Left hindlimb (tissue), 1 donor: ENCODE measurements around the gene FCRL3.
"Not testable (repeated sequence)": the region's sequence is repeated elsewhere in the genome, so short reads cannot be mapped to it uniquely, and the experiment has no call there.

Experiments used
- DNase-seq: peaks from one replicate; pipeline ENCODE4 v3.0.0-alpha.2; 2018

The FCRL3 gene, protein sequence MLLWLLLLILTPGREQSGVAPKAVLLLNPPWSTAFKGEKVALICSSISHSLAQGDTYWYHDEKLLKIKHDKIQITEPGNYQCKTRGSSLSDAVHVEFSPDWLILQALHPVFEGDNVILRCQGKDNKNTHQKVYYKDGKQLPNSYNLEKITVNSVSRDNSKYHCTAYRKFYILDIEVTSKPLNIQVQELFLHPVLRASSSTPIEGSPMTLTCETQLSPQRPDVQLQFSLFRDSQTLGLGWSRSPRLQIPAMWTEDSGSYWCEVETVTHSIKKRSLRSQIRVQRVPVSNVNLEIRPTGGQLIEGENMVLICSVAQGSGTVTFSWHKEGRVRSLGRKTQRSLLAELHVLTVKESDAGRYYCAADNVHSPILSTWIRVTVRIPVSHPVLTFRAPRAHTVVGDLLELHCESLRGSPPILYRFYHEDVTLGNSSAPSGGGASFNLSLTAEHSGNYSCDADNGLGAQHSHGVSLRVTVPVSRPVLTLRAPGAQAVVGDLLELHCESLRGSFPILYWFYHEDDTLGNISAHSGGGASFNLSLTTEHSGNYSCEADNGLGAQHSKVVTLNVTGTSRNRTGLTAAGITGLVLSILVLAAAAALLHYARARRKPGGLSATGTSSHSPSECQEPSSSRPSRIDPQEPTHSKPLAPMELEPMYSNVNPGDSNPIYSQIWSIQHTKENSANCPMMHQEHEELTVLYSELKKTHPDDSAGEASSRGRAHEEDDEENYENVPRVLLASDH

DNA sequence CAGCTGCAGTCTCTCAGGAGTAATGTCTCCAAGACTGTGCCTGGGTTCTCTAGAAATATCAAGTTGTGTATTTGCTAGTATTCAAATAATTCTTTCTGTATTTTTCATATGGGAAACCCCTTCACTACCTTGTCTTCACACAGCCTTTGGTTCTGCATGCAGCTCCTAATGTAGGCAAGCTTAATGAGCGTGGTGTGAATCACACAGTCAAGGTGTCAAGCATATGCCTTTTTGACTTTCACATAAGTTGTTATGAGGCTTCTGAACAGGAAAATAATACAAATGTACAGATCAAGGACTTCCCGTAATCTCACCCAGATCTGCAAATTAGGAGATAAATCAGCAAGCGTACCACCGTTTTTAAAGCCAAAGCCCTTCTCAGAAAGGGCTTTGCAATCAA lies at the start of gene FCRL3:
TSS of gene FCRL3 (minus strand) at position 38 of the 400 bp plus-strand sequence. CDS start 280 bp downstream, outside the sequence.
- DNase-seq: no peak

DNA sequence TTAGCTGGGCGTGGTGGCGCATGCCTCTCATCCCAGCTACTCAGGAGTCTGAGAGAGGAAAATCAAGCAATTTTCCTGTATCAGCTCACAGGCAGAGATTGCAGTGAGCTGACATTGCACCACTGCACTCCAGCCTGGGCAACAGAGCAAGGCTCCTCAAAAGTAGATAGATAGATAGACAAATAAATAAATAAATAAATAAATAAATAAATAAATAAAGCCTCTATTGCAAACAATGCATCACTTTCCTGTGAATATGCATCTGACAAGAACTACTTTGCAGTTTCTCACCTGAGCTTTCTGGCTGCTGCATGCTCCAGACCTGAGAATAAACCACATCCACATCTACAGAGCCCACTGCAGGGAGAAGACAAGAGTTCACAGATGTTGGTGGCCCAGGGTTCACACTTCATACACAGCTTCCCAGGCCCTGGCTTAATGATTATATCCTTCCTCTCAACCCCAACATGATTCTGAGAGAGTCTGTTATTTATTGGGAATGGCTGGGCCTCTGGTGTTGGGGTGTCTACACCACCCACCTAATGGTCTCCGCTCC lies 47.8 kb upstream of the FCRL3 start:
- no peak for DNase-seq

DNA sequence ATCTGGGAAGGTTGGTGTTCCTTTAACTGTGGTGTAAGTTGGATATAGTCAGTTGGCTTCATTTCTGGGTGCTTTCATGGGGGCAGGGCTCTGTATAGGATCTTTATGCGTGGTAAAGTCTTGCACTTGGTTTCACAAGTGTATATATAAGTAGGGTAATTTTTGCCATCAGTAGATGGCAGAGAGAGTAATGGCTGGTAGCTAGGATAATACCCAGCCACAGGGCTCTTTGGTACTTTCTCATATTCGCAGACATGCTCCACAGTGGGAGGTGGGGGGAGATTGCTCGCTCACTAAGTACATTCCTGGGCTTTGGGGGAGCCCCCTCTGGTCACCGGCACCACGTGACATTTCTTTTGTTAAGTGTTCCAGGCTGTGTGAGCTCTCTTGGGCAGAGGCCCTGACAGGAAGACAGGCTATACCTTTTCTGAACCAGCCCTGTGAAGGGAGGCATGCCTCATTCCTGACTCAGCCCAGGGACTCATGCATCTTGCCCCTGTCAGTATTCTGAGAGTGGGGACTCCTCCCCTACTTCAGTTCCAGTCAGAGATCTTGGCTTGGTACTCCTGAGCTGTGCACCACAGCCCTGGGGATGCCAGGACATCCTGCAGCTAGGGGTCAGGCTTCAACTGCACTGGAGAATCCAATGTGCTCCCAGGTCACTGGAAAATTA lies 38.8 kb upstream of the FCRL3 start:
- no peak for DNase-seq

DNA sequence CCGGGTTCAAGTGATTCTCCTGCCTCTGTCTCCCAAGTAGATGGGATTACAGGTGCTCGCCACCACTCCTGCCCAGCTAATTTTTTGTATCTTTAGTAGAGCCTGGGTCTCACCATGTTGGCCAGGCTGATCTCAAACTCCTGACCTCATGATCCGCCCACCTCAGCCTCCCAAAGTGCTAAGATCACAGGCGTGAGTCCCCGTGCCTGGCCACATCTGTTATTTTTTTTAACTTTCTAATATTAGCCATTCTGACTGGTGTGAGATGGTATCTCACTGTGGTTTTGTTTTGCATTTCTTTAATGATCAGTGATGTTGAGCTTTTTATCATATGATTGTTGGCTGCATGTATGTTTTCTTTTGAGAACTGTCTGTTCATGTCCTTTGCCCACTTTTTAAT lies 35.4 kb upstream of the FCRL3 start:
- DNase-seq: not testable (repeated sequence)

DNA sequence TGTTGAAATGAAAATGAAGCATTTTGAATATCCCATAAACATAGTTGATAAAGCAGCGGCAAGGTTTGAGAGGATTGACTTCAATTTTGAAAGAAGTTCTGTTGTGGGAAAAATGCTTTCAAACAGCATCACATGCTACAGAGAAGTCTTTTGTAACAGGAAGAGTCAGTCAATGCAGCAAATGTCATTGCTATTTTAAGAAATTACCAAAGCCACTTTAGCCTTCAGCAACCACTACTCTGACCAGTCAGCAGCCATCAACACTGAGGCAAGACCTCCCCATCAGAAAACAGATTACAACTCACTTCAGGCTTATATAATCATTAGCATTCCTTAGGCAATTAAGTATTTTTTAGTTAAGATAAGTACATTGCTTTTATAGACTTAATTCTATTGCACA lies 33.8 kb upstream of the FCRL3 start:
- DNase-seq: no peak

DNA sequence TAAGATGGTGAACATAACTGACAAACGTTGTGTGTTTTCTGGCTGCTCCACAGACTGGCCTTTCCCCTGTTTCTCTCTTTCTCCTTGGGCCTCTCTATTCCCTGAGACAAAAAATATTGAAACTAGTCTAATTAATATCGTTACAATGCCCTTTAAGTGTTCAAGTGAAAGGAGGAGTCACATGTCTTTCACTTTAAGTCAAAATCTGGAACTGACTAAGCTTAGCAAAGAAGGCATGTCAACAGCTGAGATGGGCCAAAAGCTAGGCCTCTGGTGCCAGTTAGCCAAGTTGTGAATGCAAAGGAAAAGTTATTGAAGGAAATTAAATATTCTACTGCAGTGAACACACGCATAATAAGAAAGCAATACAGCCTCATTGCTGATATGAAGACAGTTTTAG lies 32.2 kb upstream of the FCRL3 start:
- DNase-seq: no peak

DNA sequence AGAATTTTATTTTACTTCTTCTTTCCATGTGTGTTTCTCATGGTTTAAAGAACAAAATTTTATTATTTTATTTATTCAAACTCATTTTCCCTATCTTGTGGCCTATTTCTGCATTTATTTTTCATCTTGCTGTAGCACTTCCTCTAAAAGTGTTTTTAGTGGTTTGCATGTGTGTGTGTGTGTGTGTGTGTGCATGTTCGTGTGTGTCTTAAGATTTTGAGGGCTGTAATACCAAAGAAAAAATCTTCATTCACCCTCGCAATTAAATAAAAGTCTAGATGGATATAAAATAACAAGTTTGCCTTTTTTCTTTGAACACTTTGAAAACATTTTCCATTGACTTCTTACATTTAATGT lies 24.6 kb upstream of the FCRL3 start:
- DNase-seq: no peak

DNA sequence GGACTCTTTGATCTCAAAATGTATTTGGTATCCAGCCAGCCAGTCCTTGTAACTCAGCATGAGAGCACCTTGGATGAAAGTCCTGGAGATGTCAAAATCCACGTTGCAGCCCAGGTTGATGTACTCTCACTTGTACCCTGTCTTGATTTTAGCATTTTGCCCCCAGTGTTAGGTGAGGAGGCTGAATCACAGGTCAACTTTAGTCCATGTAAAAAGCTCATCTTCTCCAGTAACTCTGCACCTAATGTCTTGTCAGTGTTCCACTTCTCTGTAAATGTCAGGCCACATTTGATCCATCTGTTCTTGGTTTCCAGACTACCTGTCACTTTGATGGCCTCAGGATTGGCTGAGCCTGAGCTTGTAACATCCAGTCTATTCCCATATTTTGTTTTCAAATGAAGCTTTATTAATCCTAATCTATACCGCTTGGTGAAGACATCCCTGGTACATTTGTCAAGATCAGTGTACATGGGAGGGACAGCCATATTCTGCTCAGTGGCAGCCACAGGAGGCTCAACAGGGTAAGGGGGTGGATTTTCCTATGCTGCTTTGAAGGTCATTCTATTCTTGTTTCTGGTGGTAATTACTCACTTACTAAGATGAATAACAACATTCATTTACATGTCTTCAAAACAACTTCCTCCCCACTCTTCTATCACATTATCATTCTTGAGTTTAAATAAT lies 24.1 kb upstream of the FCRL3 start:
- no peak for DNase-seq

DNA sequence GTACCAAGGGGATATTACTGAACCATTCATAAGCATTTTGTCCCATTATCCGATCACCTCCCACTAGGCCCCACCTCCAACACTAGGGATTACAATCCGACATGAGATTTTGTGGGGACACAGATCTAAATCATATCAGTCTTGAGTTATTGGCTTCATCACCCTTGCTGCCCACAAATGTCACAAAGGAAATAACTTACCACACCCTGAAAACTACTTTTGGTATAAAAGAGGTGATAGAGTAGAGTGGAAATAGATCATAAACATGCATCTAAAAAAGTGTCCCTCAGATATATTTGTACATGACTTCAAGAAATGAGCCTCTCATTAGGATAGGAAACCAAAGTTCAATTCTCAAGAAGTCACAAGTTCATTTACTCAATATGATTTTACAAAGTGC lies 22.6 kb upstream of the FCRL3 start:
- DNase-seq: no peak

DNA sequence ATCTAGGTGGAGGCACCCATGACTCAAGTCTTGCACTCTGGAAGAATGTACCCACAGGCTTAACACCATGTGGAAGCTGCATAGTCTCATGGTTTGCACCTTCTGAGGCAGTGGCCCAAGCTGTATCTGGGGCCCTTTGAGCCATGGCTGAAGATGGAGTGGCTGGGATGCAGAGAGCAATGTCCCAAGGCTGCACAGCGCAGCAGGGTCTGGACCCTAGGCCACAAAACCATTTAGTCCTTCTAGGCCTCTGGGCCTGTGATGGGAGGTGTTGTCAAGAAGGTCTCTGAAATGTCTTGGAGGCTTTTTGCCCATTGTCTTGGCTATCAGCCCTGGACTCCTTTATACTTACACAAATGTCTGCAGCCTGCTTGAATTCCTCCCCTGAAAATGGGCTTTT lies 21.4 kb upstream of the FCRL3 start:
- no peak for DNase-seq

DNA sequence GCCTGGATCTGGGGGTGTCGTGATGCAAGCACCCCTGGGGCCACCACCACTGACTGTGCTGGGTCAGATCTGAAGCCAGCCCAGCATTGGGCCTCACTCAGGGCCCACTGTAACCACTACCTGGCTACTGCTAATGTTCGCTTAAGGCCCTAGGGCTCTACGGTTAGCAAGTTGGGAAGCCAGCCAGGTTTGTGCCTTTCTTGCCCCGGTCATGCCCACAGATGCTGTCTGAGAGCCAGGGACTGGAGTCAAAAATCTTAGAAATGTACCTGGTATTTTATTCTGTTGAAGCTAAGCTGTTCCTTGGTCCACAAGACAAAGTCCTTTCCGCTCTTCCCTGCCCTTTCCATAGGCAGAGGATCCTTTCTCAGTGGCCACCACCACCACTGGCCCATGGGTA lies 15.2 kb upstream of the FCRL3 start:
- DNase-seq: no peak

DNA sequence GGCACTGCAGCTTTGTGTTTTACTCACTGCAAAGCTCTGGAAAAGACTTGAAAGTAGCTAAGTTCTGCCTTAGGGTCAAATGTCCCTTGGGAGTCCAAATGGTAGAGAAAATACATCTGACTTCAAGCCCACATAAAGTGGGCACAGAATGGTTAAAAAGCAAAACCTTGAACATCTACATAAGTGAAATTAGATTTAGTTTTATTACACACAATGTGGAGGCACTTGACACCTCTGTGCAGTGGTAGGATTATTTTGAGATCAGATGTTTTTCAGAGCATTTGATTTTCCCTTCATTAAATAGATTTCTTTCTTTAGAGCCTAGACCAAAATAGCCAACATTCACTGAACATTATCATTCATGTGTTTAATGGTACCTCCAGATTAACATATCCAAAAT lies 11.2 kb upstream of the FCRL3 start:
- DNase-seq: no peak

DNA sequence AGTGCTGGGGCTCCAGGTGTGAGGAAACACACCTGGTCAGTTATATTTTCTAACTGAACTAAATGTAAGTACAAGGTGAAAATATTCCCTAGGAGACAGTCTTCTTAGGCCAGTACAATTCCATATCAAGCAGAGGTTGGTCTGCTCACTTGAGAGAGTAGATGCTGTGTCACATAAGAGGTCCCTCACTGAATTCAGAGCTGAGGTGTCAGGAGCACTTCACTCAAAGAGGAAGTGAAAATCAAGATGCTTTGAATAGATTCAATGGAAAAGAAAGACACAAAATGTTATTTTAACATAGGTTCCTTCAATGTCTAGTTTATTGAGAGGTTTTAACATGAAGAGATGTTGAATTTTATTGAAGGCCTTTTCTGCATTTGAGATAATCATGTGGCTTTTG lies 4.3 kb upstream of the FCRL3 start:
- no peak for DNase-seq

DNA sequence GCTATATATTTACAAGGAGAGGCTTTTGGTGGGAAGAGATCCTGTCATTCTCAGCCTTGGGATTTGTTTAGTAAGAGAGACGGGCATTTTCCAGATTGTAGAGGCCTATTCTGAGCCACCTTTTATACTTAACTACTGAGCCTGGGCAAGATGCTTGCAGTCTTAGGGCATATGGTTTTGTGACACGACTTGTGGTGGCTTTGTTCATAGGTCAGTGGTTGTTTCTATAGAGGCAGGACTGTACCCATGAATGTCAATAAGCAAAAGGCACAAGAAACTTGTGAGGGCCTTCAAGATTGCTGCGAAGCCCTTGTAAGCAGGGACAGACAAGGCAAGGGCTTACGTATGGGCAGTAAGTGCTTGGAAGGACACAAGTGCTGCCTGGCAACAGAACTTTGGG lies 3.4 kb upstream of the FCRL3 start:
- no peak for DNase-seq

DNA sequence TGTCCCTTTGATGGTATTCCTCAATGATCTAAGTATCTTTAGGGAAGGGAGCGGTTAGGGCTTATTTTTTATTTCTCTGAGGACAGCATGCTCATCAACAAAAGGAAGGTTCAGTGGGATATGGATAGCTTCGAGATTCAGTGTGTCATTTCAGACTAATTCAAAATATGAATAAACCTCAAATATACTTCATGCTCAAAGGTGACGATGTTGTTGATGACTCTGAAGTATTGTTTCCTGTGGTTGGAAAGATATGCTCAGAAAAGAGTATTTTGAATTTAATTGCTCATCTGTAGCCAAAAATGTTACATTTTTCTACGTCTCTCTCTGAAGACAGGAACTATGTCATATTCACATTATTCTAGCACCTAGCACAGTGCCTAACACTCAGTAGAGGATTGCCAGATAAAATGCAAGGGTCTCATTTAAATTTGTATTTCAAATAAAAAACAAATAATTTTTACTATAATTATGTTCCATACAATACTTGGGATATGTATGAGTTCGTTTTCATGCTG lies 1.8 kb upstream of the FCRL3 start:
- no peak for DNase-seq

DNA sequence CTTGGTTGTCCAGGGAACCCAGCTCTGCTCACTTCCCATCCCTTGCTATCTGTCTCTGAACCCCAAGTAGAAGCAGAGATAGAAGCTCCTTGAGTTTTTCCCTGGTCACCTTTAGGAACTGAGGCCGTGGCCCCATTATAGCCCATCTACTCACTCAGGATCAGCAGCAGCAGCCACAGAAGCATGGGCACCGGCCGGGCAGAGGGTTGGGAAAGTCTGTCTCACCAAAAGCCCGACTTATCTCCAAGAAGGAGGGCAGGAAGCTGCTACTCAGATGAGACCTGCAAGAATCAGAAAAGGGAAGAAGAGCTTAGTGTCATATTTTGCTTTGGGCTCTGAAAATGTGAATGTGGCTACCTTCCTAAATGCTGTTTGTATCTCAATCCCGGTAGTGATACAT lies 264 bp downstream of the FCRL3 start:
- DNase-seq: no peak

DNA sequence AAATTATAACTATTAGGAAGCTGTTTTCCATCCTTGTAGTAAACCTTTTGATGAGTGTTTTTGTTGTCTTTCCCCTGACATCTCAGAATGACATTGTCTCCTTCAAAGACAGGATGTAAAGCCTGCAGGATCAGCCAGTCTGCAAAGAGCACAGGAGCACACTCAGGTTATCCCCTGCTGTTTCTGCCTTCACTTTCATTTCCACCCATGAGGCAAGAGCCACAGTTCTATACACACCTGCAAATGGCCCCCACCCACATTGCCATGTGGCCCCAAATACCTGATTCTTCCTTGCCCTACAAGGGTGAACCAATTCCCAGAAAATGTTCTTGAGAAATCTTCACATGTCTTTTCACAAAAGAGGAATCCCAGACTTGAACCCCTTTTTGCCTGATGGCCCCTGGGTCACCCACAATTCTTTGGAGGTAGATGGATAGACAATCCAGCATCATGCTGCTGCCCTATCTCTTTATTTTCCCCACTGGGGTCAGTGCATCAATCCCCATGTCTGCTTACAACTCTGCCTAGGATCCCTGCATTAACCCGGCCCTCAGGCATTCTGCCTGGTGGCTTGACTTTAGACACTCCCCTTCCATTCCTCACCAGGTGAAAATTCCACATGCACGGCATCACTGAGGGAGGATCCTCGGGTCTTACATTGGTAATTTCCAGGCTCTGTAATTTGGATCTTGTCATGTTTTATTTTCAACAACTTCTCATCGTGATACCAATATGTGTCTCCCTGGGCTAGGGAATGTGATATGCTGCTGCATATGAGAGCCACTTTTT lies 2.6 kb downstream of the FCRL3 start:
- DNase-seq: no peak

DNA sequence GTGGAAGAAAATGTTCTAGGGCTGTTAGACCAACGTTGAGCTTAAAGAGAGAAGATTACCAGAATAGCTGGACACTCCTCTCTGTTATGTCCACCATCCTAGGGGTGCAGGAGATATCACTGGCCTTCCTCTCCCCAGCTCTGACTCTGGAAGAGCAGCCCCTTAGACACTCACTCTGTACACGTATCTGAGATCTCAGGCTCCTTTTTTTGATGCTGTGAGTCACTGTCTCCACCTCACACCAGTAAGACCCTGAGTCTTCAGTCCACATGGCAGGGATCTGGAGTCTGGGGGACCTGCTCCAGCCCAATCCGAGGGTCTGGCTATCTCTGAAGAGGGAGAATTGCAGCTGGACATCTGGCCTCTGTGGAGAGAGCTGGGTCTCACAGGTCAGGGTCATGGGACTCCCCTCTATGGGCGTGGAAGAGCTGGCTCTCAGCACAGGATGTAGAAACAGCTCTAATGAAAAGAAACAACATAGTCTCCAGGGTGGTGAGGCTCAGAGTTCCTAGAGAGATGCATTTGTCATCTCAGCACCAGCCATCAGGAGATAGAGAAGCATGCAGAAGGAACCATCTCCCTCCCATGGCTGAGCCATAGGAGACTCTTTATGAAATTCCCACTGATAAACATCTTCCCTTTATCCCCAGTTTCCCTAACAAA lies 3.5 kb downstream of the FCRL3 start:
- no peak for DNase-seq

DNA sequence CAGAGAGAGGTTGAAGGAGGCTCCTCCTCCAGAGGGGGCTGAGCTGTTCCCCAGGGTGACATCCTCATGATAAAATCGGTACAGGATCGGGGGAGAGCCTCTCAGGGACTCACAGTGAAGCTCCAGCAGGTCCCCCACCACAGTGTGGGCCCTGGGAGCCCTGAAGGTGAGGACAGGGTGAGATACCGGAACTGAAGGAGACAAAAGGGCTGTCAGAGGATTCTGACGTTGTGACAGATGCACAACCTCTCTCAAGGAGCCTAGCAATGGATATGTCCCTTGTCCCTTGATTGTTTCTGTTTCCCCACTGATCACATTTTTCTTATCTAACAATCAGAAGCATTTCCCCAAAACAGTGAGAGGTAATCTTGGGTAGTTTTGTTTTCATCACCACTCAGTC lies 5.2 kb downstream of the FCRL3 start:
- no peak for DNase-seq

DNA sequence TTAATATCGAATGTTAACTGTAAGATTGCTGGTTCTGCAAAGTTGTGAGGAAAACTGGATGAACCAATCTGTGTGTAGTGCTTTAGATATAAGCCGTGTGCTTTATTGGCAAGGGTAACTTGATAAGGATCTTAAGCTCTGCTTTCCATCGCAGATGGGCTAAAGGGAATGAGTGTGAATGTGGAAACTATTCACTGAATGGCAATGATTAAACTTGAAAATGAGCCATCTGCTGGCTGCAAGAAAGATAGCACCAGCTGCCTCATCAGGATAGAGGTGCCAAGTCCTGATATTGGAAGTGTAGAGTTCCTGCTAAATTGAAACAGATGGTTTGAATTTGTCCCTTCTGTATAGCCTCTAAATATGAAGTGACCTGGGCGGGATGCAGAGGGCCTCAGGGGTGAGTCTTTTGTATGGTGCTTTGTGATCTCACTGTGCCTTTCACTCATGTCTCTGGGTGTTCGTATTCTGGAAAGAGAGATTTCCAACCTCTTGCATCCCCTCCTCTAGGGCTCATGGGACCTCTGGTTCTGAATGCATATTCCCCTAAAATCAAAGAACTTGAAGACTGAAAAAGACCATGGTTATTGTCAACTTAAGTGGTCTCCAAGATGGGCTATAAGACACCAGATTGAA lies 9.2 kb downstream of the FCRL3 start:
- no peak for DNase-seq
